Spleen (tissue), 7 donors: Measurements from ENCODE around the gene SORCS1.

Source experiments
- CTCF ChIP-seq, 11 experiments: fragments of 200-600 bp in 7 of 11; fragments of 450-650 bp in 4 of 11; sonication (generic) in 4 of 11; IDR thresholded peaks in 8 of 11; conservative IDR thresholded peaks in 3 of 11; 1 replicate in 7 of 11; 2 replicates in 4 of 11; pipeline versions ENCODE4 v1.4.0 to v1.8.0; 2016 to 2021; ENCODE audit warnings: antibody characterized with exemption in 11 of 11, inconsistent platforms in 4 of 11, mild to moderate bottlenecking in 1 of 11
- POLR2A ChIP-seq, 3 donors: fragments of 450-650 bp; IDR thresholded peaks; one replicate each; pipeline ENCODE4 v1.5.1; 2017; ENCODE audit warnings: antibody characterized with exemption in 3 of 3, mild to moderate bottlenecking in 1 of 3
- POLR2AphosphoS5 ChIP-seq, 3 donors: sonication (generic); formaldehyde crosslinking; IDR thresholded peaks; one replicate each; pipeline ENCODE4 v1.5.1; 2017; ENCODE audit warnings: antibody characterized with exemption in 3 of 3
- donor health status: DM: no; HTN: no; CAD: no; lungs with moderate emphysema.
- donor health status: DM: no; HTN: no; CAD: no.
- donor health status: DM: no; HTN: no; CAD: no.

- TF ChIP-seq POLR2A (IDR thresholded peaks at IDR 0.05) (no peak), CTCF (IDR thresholded peaks at IDR 0.05 in 8 of 11, conservative IDR thresholded peaks at IDR 0.05 in 3 of 11) (no peak), POLR2AphosphoS5 (IDR thresholded peaks at IDR 0.05) (no peak)
Measured at GRCh38 chr10:106740071-106740470, 424.4 kb downstream of the SORCS1 start.
